SK-N-DZ (cell line): ENCODE data around the gene ENTR1.
A peak's percentile ranks its signal among the peaks of the same experiment; 100 is the strongest.

Experiments used
- DNase-seq: peaks from one replicate; pipeline ENCODE4 v3.0.0-alpha.2; 2015; ENCODE audit warnings: low spot score

Gene ENTR1

GRCh38 chr9:136377341-136378169 lies 32.9 kb downstream of the ENTR1 start:
- no peak for DNase-seq

DNA sequence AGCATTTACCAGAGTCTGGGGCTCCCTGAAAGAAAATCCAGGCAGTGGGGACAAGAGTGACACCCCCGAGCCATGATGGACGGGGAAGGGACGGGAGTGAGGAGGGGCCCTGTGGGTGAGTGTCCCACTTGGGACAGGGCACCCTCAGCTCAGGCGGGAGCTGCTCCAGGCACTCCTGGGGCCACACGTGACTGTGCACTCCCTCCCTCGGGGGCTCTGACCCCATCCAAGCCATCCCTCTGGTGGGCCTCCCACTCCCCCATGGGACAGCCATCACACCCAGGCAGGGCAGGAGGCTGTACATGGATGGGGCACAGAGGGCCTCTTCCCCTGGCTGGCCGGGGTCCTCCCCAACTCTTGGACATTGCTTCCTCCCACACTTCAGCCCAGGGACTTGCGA lies 34.0 kb downstream of the ENTR1 start:
- no peak for DNase-seq

DNA sequence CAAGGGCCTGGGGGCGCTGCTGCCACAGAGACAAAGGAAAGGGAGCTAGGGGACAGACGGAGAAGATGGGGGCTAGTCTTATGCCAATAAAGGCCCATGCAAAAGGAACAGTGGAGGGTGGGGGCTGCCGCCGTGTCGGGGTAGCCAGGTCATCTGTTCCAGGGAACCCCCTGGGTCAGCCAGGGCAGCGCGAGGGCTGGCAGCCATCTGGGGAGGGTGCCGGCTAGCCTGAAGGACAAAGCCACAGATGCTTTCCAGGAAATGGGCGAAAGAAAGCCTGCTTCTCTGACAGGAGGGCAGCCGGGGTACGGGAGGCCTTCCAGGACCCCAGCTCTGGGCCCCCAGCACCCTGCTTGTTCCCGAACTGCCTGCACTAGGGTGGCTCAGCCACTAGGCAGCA lies 35.3 kb downstream of the ENTR1 start:
- no peak for DNase-seq

DNA sequence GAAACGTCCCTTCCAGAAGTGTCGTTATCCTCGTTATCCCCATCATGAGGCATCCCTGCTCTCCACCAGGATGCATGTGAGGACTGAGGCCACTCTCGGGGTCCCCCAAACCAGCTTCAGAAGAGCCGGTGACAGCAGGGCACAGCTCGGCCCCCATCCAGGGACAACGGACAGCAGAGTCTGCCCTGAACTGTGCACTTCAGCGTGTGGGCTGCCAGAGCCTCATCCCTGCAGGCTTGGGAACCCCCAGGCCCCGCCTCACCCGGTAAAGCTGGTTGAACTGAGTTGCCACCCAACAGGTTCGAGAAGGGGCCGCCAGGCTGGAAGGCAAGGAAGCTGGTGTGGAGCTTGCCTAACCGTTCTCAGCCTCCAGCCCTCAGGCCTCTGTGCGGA lies 36.2 kb downstream of the ENTR1 start:
- DNase-seq = no peak

DNA sequence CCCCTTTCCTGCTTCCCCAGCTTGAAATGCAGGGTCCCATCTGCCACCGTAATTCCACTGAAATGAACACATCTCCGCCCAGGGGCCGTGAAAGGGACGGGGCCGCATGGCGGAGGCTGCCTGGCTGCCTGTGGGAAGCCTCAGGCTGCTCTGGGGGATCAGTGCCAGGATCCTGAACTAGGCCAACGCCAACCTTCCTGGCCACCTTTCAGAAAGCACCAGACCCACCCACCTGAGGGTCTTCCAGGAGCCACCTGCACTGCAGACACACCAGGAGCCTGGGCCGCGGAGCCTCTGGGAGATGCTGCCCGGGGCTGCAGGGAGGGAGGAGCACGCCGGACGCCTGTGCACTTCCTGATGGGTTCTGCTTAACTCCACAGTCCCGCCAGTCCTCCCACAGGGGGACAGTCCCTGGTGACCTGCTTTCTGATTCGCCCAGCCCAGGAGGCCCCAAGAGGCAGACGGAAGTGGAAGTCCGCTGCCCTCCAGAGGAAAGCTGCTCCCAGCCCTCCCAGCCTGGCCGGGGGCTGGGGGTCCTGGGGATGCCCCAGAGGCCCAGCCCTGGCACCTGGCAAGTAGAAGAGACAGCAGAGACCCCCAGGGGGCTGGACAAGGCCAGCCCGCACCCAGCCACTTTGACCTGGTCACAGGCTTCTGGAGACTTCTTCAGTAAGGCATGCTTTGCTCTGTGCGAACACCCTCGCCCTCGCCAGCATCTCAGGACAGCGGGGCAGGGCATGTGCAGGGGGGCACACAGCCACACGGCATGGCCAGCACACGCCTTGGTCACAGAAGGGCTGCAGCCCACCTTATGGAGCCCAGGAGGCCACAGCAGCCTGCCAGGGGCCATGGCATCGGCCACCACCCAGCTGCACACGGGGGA lies 36.9 kb downstream of the ENTR1 start, which contains the start of gene CARD9:
CARD9 (minus strand) TSS at position 370 of the 883 bp plus-strand sequence. CDS start 1,591 bp downstream, outside the sequence.
- DNase-seq = peak; percentile 86

DNA sequence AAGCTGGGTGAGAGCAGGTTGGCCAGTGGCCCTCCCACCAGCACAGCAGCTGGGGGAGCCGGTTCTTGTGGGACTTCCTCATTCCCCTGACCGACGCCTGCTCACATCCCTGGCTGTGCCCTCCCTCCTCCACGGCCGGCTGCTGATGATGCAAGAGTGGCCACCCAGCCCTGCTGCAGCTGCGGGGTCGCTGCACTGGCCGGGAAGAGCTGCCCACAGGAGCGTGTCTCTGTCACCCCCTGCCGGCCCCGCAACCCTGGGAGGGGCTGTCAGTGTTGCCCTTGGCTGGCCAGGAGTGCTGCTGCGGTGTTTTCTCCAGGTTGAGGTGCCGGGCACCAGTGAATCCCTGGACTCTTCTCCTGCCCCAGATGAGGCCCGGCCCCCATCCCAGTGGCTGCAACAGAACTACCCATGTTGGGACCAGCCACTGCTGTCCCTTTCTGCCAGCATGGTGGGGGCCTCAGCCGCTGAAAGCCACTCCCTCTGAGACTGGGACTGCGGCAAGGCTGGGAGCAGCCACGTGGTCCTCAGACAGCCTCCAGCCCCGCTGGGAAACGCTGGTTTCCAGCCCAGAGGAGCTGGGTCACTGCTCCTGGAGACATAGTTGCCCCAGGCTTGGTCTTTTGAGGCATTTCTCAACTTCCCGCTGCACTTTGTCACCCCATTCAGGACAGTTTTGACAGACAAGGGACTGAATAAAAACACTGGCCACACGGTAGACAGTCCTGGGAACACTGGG lies 37.7 kb downstream of the ENTR1 start:
- peak; percentile 74 for DNase-seq

- no peak for DNase-seq
These were observed 38.4 kb downstream of the ENTR1 start for GRCh38 chr9:136372006-136372405.

- no peak for DNase-seq
These were observed 38.9 kb downstream of the ENTR1 start for GRCh38 chr9:136371533-136371880.

GRCh38 chr9:136370687-136371532 lies 39.5 kb downstream of the ENTR1 start:
- DNase-seq = no peak

DNA sequence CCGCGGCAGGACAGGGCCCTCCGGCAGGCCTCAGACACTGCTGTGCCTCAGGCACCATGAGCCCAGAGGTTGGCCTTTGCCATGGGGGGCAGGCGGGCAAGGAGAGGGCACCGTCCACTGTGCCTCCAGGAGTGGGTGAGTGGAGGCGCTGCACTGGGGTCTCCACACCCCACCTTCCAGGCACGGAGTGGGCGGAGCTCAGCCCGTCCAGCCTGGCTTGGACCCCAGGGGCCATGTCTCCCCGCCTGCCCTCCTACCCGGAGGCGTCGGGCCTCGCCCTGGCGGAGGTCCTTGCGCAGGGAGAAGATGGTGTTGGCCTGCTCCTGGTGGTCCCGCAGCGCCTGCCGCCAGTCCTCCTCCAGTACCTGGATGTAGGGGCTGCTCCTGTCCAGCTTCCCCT lies 40.4 kb downstream of the ENTR1 start:
- DNase-seq = no peak

- DNase-seq = no peak
These were observed 42.2 kb downstream of the ENTR1 start for GRCh38 chr9:136368190-136368589.

DNA sequence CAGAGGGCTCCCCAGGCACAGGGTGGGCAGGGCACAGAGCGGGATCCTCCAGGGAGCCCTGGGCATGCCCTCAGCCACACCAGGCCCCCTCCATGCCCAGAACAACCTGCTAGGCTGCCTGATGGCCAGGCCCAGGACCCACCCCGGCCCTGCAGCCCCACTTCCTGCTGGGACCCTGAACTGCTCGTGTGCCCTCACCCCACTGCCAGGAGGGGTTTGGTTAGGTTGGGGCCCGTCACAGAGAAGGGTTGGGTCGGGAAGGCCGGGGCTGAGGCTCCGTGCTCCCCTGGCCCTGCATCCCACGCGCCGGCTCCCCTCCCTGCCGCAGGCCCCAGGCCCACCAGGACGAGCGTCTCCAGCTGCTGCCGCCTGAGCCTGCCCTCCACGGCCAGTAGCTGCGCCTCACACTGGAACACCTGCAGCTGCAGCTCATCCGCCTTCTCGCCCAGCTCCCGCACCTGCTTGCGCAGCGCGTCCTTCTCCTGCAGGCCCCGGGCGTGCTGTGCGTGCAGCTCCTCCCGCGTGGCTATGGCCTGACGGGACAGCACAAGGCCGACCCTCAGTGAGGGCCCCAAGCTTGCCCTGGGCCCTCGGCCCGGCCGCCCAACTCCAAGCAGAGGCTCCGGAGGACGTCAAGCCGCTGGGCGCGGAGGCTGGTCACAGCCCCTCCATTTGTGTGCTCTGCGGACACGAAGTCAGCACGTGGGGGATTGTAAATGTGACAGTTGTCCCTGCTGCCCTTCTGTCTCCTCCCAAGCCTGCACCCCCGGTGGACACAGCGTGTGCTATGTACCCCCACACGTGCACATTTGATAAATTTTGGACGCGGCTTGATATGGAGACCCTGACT lies 42.9 kb downstream of the ENTR1 start:
- no peak for DNase-seq

GRCh38 chr9:136366826-136367225 lies 43.6 kb downstream of the ENTR1 start:
- no peak for DNase-seq

GRCh38 chr9:136365775-136366222 lies 44.6 kb downstream of the ENTR1 start:
- DNase-seq = no peak

DNA sequence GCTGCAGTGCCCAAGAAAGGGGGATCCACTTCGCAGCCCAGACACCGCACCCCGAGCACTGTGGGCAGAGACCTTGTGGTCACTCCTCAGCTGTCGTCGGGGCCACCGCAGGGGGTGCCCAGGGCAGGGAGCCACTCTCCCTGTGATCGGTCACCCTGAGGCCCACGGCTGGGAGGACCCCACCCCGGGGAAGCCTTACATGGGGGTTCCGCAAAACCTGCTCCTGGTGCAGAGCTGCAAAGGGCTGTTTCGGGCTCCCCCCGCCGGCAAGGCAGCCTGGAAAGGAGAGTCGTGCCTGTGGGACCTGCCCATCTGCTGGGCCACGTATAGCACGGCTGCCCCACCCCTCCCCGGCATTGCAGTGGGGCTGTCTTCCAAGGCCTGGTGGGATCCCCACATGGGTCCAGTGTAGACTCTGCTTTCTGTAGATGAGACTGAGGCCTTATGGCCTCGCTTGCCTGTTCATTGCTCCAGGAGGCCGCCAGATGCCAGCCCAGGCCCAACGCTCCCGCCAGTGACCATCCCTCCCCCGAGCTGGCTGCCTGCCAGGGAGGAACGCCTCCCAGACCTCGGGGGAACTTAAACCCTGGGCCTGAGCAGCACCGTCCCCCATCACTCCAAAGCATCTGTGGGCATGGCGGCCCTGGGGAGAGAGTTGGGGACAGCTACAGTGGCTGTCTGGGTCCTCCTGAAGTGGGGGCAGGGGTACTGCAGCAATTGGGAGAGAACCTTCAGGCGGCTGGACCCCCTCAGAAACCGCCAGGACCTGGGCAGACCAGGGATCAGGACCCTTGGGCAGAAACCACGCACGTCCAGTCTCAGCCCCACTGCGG lies 45.3 kb downstream of the ENTR1 start:
- DNase-seq = peak; percentile 59

- no peak for DNase-seq
These were observed 46.3 kb downstream of the ENTR1 start for GRCh38 chr9:136363949-136364748.

GRCh38 chr9:136363106-136363948 lies 47.1 kb downstream of the ENTR1 start, which contains the start of gene DNLZ:
Gene DNLZ, minus strand, starts transcription at chr9:136363744. Its CDS starts 30 bp downstream, at chr9:136363714.
- DNase-seq = peak; percentile 91
